GM19025 (cell line): ENCODE measurements around the gene SRPK1.

Experiments
- ATAC-seq: cut with Tn5 transposase; IDR thresholded peaks from one replicate; pipeline ENCODE4 v1.9.1; 2021; ENCODE audit warnings: mild to moderate bottlenecking, low read depth, moderate library complexity; ENCODE audit not compliant: unreplicated experiment

The SRPK1 gene

DNA sequence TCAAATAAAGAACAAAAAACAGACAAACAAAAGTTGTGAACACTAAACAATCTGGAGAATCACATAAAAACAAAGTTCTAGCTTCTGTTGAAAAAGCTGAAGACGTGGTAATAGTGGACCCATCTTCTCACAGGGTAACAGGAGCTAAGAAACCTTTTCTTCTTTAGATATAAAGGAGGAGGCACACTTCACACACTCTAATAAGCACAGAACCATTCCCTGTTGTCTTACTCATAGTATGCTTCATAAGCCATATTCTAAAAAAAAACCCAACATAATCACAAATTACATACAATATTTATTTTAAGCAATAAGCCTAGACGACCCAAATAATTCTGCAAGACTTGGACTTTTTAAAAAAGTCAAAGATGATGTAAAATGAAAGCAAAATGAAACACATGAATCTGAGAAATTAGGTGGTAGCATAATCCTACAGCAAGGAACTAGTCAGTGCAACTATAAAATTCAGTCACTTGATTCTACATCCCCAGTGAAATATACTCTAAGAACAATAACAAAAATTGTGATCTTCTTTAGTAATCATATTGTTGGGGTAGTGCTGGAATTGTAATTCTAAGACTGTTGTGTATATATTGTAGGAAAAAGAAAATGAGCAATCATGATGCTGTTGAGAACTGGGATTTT, 15.6 kb downstream of the SRPK1 start:
- no peak for ATAC-seq

DNA sequence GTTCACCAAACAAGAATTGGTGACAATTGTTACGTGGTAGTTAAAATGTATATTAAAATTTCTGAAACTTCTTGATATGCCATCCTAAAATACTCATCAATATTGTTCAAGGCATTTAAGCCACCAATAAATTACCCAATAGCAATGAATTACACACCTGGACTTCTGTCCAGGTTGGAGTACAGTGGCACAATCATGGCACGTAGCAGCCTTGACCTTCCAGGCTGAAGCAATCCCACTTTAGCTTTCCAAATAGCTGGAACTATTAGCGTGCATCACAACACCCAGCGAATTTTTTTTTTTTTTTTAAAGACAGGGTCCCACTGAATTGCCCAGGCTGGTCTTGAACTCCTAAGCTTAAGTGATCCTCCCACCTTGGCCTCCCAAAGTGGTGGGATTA, 17.2 kb downstream of the SRPK1 start:
- ATAC-seq: no peak

DNA sequence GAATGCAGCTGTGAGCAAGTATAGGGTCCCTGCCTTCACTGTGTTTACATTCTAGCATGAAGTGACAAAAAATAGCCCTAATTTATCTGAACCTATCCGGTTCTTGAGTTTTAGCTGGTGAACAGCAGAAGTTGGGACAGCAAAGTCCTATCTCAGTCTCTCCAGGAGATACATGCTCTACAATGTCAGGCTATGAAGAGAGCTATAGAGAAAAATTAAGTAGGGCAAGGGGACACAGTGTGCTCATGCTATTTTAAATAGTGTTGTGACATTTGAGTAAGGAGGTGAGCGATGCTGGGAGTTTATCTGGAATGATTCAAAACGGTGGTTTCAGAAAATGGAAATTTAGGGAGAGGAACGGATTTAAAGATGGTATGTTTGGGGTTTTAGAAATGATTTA, 20.4 kb downstream of the SRPK1 start:
- ATAC-seq: no peak

DNA sequence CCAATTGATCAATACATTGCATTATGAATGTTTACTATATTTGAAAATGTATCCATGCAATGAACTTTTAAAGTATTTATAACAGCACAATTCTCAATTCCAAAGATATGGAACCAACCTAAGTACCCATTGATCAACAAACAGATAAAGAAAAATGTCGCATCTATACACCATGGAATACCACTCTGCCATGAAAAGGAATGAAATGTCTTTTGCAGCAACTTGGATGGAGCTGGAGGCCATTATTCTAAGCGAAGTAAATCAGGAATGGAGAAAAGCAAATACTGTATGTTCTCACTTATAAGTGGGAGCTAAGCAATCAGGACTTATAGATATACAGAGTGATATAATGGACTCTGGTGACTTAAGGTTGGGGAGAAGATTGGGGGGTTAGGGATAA, 22.9 kb downstream of the SRPK1 start:
- ATAC-seq: no peak

DNA sequence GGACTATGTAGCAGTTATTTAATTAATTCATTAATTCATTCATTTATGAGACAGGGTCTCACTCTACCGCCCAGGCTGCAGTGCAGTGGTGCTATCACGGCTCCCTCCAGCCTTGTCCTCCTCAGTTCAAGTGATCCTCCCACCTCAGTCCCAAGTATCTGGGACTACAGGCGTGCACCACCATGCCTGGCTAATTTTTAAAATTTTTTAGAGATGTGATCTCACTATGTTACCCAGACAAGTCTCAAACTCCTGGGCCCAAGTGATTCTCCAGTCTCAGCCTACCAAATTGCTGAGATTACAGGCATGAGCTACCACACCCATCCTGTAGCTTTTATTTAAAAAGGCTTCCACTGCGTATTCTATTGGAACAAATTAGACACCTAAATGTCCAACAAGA, 23.4 kb downstream of the SRPK1 start:
- no peak for ATAC-seq

DNA sequence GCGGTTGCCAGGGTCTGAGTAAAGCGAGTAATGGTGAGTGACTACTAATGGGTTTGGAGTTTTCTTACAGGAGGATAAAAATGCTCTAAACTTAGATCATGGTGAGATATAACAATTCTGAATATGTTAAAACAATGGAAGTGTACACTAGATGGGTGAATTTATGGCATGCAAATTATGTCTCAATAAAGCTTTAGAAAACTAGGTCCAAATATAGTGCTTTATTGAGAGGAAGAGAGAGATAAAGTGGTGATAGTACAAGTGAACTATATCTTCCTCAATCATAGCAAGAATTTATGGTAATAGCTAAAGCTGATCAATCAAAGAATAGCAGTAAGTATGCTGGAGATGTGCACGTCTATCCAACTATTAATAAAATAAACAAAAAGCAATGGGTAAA, 23.9 kb downstream of the SRPK1 start:
- no peak for ATAC-seq

DNA sequence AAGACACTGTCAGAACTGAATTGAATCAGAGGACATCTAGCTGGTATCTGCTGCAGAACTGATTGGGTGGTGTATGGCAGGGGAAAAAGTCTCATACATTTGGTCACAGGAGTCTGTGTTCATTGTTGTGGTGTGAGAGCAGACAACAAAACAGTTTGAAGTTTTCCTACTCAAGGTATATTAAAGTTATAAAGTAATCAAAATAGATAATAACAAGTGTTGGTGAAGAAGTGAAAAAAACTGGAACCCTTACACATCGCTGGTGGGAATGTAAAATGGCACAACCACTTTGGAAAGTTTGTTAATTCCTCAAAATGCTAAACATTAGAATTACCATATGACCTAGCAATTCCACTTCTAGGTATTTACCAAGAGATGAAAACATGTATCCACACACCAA, 24.7 kb downstream of the SRPK1 start:
- ATAC-seq: no peak

DNA sequence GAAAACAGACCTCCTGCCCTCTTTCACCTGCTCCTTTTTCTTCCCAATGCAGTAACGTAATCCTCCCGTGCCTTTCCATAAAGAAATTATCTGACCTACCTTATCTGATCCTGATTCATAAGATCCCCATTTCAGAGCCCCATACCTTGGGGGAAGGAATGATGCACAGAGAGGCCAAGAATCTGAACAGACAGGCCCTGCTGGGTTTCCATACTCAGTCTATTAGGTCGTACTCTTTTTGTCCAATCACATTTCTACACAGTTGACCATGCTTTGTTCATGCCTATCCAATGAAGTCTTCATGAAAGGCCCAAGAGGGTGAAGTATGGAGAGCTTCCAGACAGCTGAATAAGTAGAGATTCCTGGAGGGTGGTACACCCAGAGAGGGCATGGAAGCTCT, 25.3 kb downstream of the SRPK1 start:
- no peak for ATAC-seq

DNA sequence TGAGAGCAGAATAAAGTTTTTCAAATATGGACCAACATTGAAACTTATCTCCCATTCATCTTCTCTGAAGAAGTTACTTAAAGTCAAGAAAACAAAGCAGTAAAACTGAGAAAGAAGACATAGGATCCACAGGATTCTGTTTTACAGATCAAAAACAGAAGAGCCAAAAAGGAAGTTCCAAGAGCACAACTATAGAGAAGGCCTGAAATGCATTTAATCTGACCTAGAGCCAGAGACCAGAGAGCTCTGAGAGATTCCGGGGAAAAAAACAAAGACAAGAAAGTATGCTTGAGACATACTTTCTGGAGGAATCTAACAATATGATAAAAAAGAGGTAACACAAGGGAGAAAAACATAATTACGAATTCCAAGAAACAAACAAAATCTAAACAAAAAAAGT, 26.1 kb downstream of the SRPK1 start:
- no peak for ATAC-seq

DNA sequence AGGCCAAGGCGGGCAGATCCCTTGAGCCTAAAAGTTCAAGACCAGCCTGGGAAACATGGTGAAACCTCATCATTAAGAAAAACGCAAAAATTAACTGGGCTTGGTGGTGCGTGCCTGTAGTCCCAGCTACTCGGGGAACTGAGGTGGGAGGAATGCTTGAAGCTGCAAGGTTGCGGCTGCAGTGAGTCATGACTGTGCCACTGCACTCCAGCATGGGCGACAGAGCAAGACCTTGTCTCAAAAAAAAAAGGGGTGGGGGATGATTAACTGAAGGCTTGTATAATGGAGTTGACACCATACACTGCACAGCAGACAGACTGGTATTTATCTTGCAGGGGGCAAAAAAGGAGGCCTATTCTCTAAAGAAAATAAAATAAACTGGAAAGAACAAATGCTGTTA, 27.7 kb downstream of the SRPK1 start:
- ATAC-seq: no peak

DNA sequence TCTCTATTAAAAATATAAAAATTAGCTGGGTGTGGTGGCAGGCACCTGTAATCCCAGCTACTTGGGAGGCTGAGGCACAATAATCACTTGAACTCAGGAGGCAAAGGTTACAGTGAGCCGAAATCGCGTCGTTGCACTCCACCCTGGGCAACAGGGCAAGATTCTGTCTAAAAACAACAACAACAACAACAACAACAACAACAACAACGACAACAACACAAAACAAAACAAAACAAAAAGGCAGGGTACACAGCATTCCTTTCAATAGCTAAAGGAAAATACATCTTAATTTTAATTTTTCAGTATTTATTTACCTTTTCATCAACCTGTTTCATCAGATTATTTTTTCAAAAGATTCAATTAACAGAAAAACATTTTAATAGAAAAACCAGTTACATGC, 28.4 kb downstream of the SRPK1 start:
- no peak for ATAC-seq

DNA sequence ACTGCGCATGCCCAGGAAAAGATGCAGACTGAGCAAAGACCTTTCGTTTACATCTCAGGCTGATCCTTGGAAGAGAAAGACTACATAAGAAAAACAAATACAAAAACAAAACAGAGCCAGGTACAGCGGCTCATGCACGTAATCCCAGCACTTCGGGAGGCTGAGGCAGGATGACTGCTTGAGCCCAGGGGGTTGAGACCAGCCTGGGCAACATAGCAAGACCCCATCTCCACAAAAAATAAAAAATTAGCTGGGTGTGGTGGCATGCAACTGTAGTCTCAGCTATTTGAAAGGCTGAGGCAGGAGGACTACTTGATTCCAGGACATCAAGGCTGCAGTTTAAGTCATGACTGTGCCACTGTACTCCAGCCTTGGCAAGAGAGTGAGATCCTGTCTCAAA, 41.7 kb downstream of the SRPK1 start:
- no peak for ATAC-seq

DNA sequence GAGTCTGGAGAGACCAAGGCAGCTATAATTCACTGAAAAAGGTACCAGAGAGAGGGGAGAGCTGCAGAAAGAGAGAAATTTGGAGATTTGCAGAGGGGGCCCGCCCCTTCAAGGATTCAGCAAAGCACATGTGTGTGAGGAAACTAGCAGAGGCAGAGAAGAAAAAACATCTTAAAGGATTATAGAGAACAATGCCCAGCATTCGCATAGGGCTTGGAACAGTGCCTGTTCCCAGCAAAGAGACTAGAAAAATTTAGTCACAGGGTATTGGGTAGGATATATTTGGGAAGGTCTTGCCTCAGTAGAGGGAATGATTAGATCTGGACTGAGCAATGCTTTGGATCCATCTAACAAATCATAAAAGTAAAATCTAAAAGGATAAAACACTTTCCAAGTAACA, 44.0 kb downstream of the SRPK1 start:
- ATAC-seq: no peak

DNA sequence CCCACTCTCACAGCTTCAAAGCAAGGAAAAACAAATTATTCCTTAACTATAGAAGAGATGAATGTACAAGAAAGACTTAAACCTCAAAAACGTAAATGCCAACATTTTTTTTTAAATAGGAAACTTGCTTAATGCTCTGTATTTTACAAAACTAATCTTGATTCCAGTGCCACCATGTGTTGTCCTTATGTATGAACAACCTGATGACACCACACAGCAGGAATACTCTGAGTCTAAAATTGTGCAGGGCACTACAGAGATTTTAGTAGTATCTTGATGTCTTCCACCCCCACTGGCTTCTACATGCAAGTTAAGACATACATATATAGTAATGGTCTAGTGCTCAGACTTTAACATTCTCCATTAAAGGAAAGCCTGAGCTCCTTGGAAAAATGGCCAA, 46.2 kb downstream of the SRPK1 start:
- ATAC-seq: no peak

DNA sequence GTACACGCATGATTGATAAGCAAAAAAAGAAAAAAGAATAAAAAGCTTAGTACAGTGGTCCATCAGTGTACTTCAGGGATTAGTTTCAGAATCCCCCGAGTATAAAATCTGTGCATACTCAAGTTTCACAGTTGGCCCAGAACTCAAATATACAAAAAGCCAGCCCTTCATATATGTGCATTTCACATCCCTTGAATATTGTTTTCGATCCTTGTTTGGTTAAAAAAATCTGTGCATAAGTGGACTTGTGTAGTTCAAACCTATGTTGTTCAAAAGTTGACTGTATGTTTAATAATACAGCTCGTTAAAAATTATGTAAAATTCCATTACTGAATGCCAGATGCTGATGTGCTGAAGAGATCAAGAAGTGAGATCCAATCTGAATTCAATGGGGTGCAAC, 61.5 kb downstream of the SRPK1 start:
- no peak for ATAC-seq

DNA sequence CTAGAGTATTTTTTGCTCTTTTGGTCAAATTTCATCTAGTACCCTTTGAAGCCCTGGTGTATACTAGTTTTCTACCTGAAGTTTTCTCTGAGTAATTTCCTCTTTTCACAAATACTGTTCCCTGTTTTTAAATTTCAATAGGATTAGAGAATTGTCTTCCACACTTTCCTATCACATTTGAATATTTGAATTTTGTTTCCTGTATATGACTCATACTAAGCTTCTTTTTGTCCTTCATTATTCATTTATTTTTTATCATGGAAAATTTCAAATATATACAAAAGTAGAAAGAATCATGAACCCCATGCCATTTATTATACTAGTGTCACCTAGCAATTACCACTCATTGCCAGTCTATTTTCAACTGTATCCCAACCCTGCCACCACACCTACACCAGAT, 63.0 kb downstream of the SRPK1 start:
- ATAC-seq: no peak

DNA sequence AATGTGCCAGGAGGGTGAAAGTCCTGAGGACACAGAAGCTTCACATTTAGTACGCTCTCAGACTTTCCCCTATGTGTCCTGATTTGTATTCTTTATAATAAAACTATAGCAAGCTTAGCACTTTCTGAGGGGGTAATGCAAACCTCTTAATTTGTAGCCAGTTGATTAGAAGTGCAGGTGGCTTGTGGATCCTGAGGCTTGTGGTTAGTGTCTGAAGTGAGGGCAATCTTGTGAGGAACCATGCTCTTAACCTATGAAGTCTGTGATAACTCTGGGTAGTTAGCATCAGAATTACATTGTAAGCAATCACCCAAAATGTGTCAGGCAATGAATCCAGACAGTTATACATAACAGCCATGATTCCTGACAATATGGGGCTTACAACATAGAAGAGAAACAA, 64.6 kb downstream of the SRPK1 start:
- ATAC-seq: no peak

DNA sequence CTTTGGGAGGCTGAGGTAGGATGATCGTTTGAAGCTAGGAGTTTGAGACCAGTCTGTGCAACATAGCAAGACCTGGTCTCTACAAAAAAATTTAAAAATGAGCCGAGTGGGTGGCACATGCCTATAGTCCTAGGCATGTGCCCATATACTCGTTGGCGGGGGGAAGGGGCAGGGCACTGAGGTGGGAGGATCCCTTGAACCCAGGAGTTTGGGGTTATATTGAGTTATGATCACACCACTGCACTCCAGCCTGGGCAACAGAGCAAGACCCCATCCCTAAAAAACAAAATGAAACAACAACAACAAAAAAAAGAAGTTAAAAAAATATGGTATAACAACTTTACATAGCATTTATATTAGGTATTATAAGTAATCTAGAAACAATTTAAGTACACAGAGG, 67.9 kb downstream of the SRPK1 start:
- ATAC-seq: no peak

DNA sequence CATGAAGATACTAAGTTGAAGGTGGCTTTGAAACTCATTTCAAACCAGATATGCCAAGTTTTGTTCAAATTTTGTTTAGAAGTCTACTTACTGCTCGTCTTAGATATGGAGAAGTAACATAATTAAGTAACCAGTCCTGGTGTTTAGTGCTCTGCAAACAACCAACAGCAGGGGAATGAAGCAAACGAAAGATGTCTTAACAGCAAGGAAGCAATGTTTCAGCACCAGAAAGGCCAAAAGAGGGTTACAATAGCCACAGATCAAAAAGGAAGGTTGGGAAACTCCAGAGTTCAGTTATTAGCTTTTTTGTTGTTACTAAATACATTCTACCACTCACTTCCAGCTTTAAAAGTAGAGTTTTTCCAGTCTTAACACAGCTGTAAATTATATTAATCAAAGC, 70.7 kb downstream of the SRPK1 start:
- ATAC-seq: no peak

DNA sequence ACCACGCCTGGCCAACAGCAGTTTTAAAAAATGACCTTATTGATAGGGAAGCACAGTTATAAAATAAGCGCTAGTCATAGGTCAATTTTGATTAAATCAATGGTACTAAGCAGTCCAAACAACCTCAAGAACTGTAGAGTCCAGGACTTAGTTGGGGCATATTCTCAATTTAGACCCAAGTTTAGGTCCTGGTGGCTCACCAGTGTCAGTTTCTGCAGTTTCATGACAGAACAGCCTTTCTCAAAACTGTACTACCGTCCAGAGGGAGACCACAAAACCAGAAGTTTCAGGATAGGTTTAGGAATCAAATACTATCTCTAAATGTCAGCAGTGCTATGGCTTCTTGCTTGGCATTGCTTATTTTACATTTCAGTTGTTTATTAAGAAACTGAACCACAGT, 76.6 kb downstream of the SRPK1 start:
- no peak for ATAC-seq

DNA sequence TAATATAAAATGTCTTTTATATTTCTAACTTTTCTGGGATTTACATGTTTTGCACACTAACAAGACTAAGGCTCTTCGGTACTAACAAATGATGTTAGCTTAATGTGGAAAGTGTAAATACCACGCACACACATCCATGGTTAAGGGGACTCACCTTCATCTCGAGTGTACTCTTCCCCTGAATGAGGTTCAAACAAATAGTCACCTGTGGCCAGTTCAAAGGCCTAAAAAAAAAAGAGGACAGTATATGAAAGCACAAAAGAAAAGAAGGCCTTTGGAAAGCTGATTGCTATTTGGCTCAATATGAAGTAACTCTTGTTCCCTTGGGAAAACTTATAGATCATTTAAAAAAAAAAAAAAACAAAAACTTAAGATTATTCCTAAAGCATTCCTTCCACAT, 78.5 kb downstream of the SRPK1 start:
- ATAC-seq: no peak

DNA sequence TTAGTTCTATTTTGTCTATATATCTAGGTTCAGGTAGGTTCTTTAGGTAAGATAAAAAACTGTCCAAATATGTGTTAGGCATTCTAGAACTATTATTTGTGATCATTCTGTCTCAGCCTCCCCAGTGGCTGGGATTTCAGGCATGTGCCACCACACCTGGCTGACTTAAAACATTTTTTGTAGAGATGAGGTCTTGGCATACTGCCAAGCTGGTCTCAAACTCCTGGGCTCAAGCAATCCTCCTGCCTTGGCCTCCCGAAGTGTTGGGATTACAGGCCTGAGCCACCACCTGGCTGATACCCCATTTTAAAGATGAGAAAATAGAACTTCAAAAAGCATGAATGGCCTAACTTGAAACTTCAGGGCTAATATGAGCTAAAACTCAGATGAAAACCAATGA, 81.9 kb downstream of the SRPK1 start:
- ATAC-seq: no peak

DNA sequence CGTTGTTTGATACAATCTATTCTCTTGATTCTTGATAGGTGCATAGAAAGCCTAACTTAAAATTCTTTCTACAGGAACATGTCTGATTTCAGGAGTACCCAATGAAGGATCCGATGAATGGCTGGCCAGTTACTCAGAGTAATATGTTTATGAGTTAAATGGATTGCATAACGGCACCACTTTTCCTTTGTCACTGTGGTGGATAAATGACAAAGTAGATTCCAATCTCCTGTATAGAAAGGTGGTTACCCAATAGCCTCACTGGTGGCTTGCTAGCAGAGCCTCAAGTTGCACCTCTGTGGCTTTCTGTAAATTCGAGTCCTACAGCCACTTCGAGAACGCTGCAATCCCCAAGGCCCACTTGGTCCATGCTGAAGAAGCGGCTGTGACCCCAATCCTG, 87.4 kb downstream of the SRPK1 start:
- ATAC-seq: no peak
